GF-D8 (cell line): Measurements from ENCODE around the gene UBAC1.

Source experiments
- DNase-seq: peaks from one replicate; lab custom pipeline; 2025; lab: John Stamatoyannopoulos, UW

The UBAC1 gene

DNA sequence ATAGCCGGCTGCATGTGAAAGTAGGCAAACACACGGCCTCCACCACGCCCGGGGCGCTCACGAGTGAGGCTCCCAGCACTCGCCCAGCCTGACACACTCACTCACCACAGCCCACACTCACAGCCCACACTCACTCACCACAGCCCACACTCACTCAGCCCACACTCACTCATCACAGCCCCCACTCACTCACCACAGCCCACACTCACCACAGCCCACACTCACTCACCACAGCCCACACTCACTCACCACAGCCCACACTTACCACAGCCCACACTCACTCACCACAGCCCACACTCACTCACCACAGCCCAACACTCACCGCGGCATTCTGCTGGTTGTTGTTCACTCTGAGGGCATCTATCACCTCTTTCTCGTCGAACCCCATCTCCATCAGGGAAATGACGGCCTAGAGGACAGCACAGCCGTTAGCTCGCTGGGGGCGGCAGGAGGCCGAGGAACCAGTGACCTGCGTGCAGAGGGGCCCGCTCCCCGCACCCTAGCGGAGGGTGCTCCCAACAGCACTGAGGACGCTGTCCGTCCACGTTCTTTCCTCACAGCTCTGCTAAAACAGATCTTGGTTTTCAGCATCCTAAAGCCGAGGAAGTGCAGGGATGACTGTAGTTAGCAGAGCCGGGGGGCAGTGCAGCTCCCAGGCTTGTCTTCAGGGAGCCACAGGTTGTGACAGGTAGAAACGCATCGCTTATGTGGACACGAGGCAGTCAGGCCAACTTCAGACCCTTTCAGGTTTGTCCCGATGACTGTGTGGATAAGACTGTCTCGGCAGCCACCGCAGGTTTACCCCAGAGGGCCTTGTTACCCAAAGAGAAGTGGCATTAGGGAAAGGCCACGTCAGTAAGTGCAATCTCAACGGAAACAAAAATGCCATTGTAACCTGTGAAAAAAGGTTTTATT lies 21.6 kb downstream of the UBAC1 start:
- no peak for DNase-seq

DNA sequence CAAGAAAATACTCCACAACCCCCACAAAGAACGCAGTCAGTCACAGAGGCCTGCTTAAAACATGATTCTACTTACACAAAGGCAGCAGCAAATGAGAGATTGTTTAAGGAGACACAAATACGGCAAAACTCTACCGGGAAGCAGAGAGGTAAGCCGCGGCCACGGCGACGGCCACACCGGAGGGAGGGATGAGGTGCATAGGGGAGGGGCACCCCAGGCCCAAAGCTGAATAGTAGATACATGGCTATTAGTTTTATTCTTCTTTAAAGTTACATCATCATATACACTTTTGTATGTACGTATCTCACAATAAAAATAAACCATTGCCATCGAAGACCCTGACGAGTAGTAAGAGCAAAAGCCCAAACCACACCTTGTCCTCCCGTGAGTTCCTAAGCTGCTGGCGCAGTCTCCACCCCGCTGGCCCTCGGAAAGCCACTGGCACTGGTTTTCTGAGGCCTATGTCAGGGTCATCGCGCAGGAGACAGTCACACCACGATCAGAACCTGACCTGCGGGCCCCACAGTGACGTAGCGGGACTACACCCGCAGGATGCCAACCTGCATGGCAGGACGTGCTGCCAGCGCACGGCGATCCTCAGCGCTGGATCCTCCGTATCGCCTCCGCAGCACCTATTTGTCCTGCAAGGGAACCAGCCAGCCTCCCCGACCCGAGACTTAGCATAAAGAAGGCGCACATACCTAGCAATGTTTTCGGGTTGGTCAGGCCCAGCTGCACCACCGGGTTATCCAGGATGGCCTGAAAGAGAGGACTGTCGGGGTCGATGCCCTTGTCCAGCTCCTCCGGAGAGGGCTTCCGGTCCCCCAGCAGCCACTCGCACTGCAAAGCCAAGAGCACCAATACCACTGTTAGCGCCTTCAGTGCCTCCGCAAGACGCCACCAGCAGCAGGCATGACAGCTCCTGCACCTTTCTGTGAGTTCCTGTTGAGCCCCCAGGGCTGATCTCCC lies 23.4 kb downstream of the UBAC1 start:
- DNase-seq = no peak

DNA sequence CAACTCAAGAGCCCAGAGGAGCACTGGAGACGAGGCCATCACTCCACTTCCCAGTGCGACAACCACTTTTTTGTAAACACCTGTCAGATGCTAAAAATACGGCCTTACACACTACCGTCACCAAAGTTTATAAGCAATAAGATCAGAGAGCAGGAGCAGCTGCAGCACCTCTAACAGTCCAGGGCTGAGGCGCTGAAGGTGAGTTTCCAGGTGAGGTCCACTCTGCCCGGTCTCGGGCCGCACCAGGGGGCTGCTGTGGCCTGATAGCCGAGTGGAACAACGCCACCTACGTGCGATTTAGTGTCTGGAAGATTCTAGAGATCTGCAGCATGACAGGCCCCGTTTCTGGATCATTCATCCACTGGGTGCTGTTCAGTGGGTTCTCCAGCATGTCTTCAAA lies 28.1 kb downstream of the UBAC1 start:
- DNase-seq = no peak

DNA sequence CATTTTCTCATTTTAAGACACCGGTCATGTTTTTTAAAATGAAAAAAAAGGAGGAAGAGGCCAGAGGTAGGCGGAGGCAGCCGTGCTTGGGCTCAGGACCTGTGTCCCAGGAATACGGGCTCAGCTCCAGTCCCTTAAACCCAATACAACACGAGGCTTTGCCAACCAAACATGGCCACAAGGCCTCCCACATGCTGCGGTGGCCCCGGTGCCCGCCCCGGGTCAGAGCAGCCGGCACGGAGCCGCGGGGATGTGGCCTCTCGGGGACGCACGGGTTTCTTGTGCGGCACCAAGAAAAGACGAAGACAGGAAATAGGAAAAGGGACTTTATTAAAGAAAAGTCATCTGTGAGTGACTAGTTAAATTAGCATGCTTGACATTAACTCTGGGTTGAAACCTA lies 28.5 kb downstream of the UBAC1 start:
- DNase-seq = no peak

DNA sequence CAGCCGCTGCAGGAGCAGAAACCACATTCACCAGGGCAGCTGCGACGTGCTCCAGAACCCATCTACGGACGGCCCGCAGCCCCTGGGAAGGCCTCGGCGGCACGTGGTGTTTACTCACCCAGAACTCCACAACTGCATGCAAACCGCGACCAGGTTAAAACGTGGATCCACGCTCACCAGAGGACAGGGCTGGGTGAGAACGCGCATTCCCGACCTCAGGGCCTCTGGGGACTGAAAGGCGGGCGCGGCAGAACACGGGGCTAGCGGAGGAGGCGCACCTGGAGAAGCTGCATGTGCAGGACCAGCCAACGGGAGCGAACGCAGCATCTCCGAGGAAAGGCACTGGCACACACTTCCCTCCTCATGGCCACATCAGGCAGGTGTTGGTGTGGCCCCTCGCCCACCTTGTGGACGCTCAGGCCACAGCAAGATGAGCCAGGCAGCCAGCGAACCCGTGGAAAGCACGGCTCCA lies 29.8 kb downstream of the UBAC1 start:
- no peak for DNase-seq

DNA sequence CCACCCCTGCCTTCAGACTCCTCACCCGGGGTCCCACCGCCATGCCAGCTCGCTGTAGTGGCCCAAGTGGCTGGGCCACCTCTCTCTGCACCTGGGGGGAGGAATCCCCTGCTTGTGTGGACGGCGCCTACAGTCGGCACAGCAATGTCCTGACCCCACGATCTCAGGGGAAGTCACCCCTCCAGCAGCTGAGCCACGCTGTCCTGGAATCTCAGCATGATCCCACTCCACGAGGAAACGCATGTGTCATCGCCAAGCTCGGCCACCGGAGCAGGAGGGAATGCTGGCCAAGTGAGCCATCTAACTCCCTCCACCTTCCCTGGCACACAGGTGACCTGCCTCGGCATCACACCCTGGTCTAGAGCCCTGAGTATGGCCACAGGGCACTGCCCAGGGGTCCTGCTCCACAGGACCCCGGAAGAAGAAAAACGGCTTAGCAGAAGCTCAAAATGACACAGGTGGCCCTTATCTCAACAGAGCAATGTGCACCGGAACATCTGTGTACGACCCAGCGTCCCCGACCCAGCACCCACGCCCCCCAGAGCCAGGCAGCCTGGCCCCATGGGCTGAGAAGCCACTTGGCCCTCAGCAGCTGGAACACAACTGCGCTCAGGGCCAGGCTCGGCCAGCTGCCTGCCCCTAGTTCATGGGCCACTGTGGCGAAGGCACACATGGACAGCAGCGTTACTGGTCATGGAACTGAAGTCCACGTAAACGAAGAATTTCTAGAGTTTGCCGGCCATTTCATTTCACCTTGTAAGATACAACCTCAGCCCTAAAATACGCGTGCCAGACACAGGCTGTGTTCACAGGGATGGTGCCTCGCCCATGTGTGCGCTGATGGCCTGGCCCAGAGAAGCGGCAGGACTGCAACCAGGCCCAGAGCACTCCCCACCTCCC lies 30.5 kb downstream of the UBAC1 start:
- no peak for DNase-seq

DNA sequence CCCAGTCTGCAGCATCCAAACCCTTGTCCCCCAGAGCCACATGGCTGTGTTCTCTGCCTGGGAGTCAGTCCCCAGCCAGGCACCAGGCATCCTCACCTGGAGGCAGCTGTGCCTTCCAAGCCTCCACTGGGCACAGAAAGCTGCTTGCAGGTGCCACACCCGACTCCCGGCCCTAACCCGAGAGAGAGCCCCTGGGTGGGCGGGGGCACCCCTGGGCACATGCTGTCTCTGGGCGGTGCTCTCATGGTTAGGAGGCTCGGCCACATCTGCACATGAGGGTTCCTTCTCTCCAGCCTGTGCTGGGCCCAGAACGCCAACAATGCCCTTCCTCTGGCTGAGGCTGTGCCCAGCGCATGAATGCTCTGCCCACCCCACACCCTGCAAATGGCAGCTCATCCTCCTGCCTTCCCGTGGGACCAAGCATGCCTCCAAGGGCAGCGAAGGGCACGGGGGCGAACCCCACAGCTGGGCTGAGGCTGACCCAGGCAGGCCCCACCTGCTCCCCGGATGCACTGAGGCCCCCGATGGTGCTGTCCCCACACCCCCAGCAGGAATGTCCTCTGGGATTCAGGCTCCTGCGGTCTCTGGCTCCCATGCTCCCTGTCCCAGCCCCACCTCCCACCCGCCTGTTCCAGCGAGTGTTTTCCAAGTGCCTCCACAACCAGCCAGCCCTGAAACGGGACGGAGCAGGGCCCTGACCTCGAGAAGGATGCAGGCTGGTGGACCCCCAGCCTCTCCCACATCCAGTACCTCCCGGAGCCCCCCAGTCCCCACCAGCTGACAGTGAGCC lies 31.3 kb downstream of the UBAC1 start:
- DNase-seq = no peak

DNA sequence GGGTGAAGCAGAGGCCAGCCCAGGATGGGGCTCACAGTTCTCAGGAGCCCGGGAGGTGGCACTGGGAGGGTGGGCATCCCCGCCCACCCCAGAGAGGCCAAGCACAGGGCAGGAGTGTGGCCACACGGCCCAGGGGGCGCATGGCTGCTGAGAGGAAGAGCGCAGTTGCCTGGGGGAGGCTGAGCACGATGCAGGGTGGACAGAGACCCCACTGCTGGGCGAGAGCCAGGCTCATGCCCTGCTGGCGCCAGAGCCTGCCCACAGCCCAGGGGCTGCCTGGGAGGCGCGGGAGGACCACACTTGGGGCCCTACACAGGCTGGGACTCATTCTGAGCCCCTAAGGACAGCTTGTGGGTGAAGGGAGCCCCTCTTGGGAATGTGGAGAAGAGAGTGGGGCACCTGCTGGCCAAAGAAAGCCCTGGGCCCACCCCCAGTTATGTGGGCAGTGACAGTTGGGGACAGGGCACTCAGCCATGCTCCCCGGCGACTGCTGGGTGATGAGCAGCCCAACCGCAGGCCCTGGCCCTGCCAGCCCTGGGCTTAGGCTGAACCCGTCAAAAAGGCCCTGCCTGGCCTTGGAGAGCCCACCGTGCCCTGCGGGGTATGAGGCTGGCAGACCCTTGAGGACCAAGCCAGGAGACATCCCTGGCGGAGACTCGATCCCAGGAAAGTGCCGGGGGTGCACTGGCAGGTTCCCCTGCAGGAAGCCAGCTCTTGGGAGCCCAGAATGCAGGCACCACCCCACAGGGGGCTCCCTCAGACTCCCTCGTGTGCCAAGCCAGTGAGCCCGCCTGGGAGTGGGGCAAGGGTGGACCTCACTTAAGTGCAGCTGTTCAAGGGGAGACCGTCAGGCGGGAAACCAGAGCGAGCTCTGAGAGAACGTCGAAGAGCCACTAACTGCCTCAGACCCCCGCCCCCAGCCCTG lies 32.2 kb downstream of the UBAC1 start:
- no peak for DNase-seq

DNA sequence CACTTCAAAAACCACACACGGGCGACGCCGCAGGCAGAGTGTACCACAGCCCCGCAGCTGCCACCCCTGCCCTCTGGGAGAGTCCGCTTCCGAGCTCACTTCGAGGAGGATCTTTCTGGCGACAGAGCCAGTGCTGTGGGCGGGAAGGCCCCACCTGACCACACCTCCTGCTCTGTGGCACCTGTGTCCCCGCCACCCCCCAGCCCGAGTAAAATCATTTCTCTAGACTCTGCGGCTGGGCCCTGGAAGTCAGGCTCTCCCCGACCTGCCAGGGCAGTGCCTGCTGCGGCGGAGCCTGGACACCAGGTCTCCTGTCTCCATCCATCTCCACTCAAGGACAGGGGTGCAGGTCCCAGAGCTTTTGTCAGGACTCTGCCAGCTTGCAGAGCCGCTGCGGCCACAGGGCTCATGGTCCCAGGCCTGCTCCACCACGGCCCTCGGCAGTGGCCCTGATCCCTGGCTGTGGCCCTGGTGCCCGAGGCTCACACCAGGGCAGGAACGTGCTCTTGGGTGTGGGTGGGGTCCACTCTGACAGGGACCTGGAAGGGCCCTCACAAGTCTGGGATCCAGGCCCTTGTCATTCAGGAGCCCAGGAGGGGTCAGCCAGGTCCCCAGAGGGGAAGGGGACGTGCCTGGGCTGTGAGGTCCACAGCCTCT lies 33.0 kb downstream of the UBAC1 start:
- DNase-seq = no peak

DNA sequence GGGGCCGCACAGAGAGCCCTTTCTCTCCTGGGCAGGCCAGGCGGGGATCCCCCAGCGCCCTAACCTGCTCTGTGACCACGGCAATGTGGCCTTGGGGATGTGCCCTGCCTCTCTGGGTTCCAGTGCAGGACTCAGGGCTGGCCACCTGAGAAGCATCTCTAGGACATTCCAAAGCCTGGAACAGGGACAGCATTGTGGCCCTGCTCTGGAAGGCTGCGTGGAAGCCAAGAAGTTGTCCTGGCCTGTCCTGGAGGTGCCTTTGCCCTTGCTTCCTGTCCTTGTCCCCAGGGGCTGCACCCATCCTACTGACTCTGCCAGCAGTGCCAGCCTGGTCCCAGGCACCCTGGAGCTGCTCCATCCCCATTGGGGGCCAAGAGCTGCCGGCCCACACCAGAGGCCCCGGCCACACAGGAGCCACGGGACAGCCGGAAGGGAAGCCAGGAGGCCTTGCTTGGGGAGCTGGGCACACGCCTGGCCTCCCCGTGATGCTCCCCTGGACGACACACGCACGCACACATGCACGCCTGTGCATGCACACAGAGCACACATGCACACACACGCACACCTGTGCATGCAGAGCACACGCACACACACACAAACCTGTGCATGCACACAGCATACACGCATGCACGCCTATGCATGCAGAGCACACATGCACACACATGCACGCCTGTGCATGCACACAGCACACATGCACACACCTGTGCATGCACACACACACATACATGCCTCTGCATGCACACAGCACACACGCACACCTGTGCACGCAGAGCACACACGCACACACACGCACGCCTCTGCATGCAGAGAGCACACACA lies 33.8 kb downstream of the UBAC1 start:
- no peak for DNase-seq

DNA sequence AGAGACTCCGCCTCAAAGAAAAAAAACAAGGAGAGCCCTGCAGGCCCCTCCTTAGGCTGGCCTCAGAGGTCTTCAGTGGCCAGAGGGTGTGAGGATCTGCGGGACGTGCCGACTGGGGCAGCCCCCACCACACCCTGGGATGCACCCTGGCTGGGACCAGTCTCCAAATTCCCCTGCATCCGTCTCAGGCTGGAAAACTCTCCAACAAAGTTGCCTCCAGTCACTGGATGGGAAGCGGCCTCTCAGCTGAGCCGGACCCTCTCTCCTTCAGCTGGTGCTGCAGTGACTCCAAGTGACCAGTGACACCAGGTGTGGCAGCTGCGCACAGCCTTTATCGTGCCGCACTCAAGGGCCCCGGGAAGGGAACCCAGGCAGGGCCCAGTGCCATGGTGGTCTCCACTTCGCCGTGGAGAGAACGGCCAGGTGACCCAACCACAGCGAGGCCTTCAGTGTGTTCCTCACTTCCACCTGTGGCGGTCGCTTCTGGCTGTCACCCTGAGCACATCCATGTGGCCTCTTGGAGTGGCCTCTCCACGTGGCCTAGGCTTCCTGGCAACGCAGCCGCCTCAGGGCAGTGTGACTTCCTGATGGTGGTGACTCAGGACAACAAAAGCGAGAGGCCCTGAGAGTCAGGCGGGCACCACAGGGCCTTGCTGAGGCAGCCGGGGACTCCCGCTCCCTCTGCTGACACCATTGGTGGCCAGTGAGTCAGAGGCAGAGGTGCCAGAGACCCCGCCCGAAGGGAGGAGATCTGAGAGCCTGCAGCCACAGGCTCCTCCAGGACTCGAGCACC lies 34.6 kb downstream of the UBAC1 start:
- no peak for DNase-seq

DNA sequence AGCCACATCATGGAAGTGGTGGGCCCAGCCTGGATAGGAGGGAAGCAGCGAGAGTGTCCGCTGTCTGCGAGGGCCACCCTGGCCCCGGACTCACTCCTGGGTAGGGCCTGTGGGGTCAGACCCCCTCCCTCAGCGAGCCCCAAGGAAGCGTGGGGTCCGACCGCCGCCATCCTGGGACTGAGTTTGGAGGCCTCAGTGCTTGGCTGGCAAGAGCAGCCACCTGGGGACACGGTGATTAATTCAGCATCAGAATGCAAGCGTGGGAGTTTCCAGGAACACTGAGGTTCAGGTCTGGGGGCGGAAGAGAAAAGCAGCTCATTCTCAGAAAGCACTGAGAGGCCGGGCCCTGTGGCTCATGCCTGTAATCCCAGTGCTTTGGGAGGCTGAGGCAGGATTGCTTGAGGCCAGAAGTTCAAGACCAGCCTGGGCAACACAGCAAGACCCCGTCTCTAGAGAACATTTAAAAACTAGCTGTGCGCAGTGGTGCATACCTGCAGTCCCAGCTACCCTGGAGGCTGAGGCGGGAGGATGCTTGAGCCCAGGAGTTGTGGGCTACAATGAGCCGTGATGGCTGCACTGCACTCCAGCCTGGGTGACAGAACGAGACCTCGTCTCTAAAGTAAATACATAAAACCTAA lies 35.6 kb downstream of the UBAC1 start:
- DNase-seq = no peak

DNA sequence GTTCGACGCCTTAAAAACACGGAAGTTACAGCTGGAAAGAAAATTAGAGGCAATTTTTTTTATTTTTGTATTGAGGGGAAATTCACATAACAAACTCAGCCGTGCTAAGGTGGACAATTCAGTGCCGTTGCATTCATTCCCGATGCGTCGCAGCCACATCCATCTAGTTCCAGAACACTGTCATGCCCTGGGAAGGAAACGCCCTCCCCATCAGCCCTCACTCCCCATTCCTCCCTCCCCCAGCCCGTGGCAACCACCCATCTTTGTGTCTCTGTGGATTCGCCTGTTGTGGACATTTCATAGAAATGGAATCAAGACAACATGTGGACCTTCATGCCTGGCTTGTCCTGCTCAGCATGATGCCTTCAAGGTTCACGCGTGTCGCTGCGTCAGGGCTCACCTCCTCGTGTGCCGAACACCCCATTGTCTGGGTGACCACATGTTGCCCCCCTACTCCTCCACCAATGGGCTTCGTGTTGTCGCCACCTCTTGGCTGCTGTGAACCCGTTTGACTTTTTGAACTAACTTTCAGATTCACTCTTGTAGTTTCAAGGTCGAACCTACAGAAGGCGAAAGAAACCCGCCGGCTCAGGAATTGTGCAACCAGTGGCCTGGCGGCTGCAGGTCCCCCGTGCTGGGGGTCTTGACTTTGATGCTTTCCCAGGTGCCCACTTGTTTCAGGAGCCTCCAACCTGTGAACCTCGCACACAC lies 36.4 kb downstream of the UBAC1 start:
- DNase-seq = no peak

DNA sequence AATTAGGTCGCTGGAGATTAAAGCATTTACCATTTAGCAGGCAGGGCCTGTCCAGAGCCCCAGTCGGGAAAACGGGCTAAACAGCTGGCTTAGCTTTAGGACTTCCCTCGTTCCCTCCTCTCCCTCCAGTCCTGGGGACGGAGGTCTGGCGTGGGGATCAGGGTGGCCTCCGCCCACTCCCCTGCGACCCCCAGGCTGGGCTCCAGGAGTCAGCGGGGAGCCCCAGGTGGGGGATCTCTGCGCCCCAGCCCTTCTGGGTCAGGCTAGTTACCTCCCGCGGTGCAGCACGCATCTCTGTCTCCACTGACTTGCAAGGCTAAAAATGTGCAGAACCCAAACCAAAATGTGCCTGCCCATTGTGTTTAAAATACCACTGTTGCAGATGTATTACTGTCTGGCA lies 37.7 kb downstream of the UBAC1 start:
- DNase-seq = no peak

DNA sequence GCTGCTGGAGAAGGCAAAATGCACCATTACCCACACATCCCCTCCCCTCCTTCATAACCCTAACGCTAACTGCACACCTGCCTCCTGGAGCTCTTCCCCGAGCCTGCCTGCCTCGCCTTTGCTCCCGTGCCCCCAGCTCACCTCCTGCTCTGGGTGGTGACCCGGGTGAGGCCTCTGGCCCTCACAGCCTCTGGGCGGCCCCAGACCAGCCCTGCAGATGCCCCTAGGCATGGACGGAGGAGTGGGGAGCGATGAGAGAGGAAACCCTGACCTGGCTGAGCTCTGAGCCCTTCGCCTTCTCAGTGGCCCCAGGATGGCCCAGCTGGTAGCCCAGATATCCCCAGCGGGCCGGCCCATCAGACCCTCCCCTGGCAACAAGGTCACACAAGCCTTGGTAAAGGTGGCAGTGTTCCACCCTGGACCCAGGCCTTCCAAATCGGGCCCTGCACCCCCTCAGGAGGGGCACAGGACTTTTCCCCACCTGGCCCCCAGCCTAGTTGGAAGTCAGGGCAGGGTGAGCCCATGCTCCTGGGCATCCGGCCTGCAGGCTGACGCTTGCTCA lies 39.3 kb downstream of the UBAC1 start:
- DNase-seq = no peak

DNA sequence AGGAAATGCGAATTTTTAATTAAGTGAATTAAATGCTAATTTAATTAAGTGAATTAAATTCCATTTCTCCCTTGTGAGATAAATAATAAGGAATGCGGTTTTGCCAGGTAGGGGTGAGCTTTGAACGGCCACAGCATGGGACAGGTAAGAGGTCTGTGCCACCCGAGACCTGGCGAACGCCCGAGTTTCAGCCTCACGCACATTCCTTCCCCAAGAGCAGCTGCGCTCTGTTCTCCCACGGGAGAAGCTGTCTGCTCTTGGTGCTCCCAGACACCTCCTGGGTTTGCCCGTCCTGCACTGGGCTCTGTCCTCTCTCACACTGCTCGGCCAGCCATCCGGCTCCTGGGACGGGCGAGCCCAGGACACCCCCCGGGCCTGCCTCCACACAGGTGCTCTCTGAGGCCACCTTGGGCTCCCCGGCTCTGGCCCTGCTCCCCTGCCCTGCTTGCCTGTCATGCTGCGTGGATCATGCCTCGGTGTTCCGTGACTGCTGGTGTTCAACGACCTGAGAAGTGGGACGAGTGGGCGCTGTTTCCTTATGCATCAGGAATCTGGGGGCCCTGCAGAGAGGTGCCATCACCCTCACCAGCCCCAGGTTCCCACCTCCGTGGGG lies 40.1 kb downstream of the UBAC1 start:
- no peak for DNase-seq
